Activated CD8-positive, alpha-beta memory T cell treated with anti-CD3 and anti-CD28 coated beads for 36 hours (primary cell): ENCODE measurements around the gene B3GNT7. TPM values are rescaled to one million over a fixed set of nuclear protein-coding genes. Genes with fewer than 3 reads are reported as not detected.
"Not testable (repeated sequence)": the region's sequence is repeated elsewhere in the genome, so short reads cannot be mapped to it uniquely, and the experiment has no call there.

Experiments used
- CTCF ChIA-PET: fragments of 350-600 bp; sonication (Branson Sonifier 250); formaldehyde crosslinking; loops from one replicate; lab custom pipeline; 2021; ENCODE audit warnings: antibody characterized with exemption; lab: Charles Lee
- POLR2A ChIA-PET: fragments of 350-600 bp; sonication (Branson Sonifier 250); formaldehyde crosslinking; loops from one replicate; lab custom pipeline; 2021; ENCODE audit warnings: antibody characterized with exemption; lab: Charles Lee
- total RNA-seq, 2 experiments: library from RNA; stranded (reverse); gene quantifications; one replicate each; pipeline ENCODE4 v1.2.3, GENCODE V29; 2021

Gene B3GNT7
- total RNA-seq, 2 experiments from 2014 or later = 0.25 to 0.27 TPM

- POLR2A ChIA-PET = interaction anchor here (0.7 kb wide), 1 partner anchor 24 kb away, joined by 3 read pairs; no protein-coding TSS in a partner anchor
Observed at GRCh38 chr2:231397011-231397927, 1.8 kb downstream of the B3GNT7 start.

DNA sequence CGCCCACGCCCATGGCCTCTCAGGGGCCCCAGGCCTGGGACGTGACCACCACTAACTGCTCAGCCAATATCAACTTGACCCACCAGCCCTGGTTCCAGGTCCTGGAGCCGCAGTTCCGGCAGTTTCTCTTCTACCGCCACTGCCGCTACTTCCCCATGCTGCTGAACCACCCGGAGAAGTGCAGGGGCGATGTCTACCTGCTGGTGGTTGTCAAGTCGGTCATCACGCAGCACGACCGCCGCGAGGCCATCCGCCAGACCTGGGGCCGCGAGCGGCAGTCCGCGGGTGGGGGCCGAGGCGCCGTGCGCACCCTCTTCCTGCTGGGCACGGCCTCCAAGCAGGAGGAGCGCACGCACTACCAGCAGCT lies 2.4 kb downstream of the B3GNT7 start:
- ChIA-PET CTCF (interaction anchor here (1.4 to 2.1 kb wide), 2 partner anchors 8 to 13 kb away, joined by 3 to 8 read pairs; no protein-coding TSS in a partner anchor), POLR2A (no interaction called here)

More at GRCh38 chr2:231397011-231397927, 1.8 kb downstream of the B3GNT7 start:
- CTCF ChIA-PET = interaction anchor here (1.0 to 2.1 kb wide), 2 partner anchors 9 to 12 kb away, joined by 3 to 8 read pairs; no protein-coding TSS in a partner anchor

- ChIA-PET POLR2A (no interaction called here), CTCF (interaction anchor here (1.4 kb wide), 1 partner anchor 12 kb away, joined by 3 read pairs; no protein-coding TSS in a partner anchor)
Observed at GRCh38 chr2:231398585-231398984, 3.1 kb downstream of the B3GNT7 start.

DNA sequence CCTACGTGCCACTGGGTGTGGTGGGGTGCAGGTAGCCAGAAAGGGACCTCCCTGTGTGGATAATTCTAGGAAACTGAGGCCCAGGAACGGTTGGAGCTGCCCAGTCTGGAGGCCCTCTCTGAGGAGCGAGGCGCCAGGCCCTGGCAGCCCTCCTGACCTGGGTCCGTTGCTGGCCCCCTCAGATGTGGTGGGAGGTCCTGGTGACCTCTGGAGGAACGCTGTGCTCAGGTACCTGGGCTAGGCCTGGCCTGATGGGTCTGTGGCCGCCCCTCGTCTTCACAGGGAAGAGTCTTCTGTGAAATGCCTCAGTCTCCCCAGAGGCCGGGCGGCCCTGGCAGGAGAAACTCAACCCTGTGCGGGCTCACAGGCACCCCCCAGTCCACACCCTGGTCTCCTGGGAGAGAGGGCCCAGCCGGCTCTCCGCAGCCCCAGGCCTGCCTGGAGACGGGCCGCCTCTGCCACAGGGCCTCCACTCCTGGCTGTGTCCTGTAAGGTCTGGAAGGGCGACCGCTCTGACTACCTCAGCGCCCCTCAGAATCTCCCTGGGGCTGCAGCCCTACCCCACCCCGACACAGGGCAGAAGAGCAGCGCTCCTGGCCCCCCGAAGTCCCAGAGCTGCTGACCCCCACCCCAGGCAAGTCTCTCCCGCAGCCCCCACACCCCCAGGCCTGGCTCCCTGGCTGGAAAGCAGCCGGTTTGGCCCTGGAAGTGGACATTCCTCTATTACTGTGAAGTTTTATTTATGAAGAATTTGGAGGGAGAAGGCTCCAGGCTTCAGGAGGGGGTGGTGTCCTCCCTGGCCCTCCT lies 3.7 kb downstream of the B3GNT7 start:
- CTCF ChIA-PET = interaction anchor here (0.6 to 1.4 kb wide), 2 partner anchors 12 to 407 kb away, joined by 3 read pairs; no protein-coding TSS in a partner anchor

DNA sequence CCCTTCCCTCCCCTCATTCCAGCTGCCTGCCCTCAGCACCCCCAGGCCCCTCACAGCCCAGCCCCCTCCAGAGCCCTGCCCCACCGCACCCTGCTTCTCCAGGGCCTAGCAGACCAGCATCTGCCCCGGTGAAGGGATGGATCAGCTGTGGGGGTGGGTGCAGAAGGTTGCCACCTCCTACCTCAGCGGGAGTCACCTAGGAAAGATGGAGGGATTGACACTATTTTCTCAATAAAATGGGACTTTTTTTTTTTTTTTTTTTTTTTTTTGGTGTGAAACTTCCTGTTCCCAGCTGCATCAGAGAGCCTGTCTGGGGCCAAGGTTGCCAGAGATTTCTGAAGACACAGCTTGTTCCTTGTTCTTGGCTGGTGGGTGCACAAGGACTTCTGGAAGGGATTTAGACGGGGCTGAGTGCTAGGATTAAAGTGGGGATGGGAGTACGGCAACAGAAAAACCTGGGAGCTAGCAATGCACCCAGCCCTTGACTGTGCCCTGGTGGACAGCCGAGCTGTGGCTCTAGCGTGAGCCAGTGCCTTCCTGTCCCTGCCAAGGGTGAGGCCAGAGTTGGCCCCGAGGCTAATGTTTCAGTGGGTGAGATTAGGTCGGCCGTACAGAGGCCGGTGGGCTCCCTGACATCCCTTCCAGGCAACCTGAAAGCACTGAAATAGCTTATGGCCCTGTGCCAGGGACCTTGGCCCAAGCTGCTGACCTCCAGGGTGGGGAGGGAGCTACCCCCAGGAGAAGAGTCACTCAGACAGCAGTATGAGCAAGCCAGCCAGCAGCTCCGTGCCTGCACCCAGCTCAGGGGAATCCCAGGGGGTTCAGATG lies 4.6 kb downstream of the B3GNT7 start:
- POLR2A ChIA-PET = no interaction called here
- CTCF ChIA-PET = interaction anchor here (0.6 kb wide), 1 partner anchor 407 kb away, joined by 3 read pairs; no protein-coding TSS in a partner anchor

More for the DNA sequence above, 3.7 kb downstream of the B3GNT7 start:
- POLR2A ChIA-PET = no interaction called here

DNA sequence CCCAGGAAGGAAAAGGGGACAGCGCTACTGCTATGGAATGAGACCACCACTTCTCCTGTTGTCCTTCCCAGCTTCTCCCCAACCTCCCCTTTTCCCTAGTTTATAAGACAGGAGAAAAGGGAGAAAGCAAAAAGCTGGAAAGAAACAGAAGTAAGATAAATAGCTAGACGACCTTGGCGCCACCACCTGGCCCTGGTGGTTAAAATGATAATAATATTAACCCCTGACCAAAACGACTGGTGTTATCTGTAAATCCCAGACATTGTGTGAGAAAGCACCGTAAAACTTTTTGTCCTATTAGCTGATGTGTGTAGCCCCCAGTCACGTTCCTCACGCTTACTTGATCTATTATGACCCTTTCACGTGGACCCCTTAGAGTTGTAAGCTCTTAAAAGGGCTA lies 5.2 kb downstream of the B3GNT7 start:
- CTCF ChIA-PET = interaction anchor here (0.6 kb wide), 1 partner anchor 28 kb away, joined by 4 read pairs; no protein-coding TSS in a partner anchor
- POLR2A ChIA-PET = not testable (repeated sequence)

DNA sequence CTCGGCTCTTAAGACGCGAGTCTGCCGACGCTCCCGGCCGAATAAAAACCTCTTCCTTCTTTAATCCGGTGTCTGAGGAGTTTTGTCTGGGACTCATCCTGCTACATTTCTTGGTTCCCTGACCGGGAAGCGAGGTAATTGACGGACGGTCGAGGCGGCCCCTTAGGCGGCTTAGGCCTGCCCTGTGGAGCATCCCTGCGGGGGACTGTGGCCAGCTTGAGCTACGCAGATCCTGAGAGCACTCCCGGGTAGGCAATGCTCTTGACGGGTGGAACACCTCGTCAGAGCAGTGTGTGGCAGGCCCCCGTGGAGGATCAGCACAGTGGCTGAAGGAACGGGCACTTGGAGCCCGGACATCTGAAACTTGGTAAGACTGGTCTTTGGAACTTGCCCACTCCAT lies 5.6 kb downstream of the B3GNT7 start:
- CTCF ChIA-PET = interaction anchor here (0.6 kb wide), 1 partner anchor 27 kb away, joined by 4 read pairs; no protein-coding TSS in a partner anchor
- POLR2A ChIA-PET = not testable (repeated sequence)

- POLR2A ChIA-PET = not testable (repeated sequence)
- CTCF ChIA-PET = interaction anchor here (0.9 to 1.7 kb wide), 2 partner anchors 48 to 176 kb away, joined by 3 to 6 read pairs; no protein-coding TSS in a partner anchor
Observed at GRCh38 chr2:231403421-231404182, 8.1 kb downstream of the B3GNT7 start.

- CTCF ChIA-PET = interaction anchor here (0.9 to 2.5 kb wide), 2 partner anchors 22 to 48 kb away, joined by 3 to 8 read pairs; no protein-coding TSS in a partner anchor
Observed at GRCh38 chr2:231404183-231404578, 8.7 kb downstream of the B3GNT7 start.

GRCh38 chr2:231405601-231406367 lies 10.3 kb downstream of the B3GNT7 start:
- POLR2A ChIA-PET = not testable (repeated sequence)
- CTCF ChIA-PET = interaction anchor here (0.9 to 2.5 kb wide), 10 partner anchors 9 to 182 kb away, joined by 3 to 8 read pairs (median 4); partner anchors contain the start of gene NCL

More at GRCh38 chr2:231404183-231404578, 8.7 kb downstream of the B3GNT7 start:
- POLR2A ChIA-PET = not testable (repeated sequence)

DNA sequence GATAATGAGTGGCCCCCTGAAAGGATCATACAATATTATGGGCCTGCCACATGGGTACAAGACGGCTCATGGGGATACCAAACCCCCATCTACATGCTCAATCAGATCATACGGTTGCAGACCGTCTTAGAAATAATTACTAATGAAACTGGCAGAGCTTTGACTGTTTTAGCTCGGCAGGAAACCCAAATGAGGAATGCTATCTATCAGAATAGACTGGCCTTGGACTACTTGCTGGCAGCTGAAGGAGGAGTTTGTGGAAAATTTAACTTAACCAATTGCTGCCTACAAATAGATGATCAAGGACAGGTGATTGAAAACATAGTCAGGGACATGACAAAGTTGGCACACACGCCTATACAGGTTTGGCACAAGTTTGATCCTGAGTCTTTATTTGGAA lies 12.2 kb downstream of the B3GNT7 start:
- CTCF ChIA-PET = interaction anchor here (0.6 to 1.6 kb wide), 2 partner anchors 8 to 44 kb away, joined by 4 read pairs; no protein-coding TSS in a partner anchor
- POLR2A ChIA-PET = not testable (repeated sequence)

GRCh38 chr2:231408304-231408703 lies 12.8 kb downstream of the B3GNT7 start:
- CTCF ChIA-PET = interaction anchor here (0.6 kb wide), 1 partner anchor 44 kb away, joined by 4 read pairs; no protein-coding TSS in a partner anchor
- POLR2A ChIA-PET = not testable (repeated sequence)

GRCh38 chr2:231409776-231410175 lies 14.3 kb downstream of the B3GNT7 start:
- CTCF ChIA-PET = no interaction called here
- POLR2A ChIA-PET = interaction anchor here (0.7 kb wide), 1 partner anchor 11 kb away, joined by 4 read pairs; no protein-coding TSS in a partner anchor

GRCh38 chr2:231410293-231411004 lies 14.9 kb downstream of the B3GNT7 start:
- ChIA-PET POLR2A (no interaction called here), CTCF (interaction anchor here (0.6 to 1.5 kb wide), 6 partner anchors 9 to 358 kb away, joined by 3 to 6 read pairs (median 4); no protein-coding TSS in a partner anchor)

DNA sequence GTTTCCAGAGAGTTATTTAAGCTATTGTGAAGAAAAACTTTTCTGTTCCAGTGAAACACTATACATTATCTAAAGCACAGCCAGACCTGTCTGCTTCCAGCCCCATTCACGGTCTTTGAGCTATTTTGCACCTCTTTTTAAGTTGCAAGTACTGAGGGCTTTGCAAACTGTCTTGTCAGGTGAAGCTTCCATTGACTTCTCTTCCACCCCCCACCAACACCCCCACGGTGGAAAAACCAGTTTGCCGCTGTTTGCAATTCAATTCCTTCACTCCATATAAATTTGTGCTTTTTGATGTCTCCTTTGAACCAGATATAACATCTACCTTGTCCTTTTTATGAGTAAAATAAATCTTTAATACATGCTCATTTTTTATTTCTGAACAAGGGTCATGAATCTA lies 15.7 kb downstream of the B3GNT7 start:
- CTCF ChIA-PET = interaction anchor here (0.6 to 1.5 kb wide), 7 partner anchors 8 to 359 kb away, joined by 3 to 6 read pairs (median 3); no protein-coding TSS in a partner anchor
- POLR2A ChIA-PET = no interaction called here
